Cortex of kidney (tissue), 1 donor: Measurements from ENCODE around the gene TNFRSF14.
"Not testable (repeated sequence)": the region's sequence is repeated elsewhere in the genome, so short reads cannot be mapped to it uniquely, and the experiment has no call there.

Experiments
- DNase-seq: peaks from one replicate; lab custom pipeline; 2025; lab: John Stamatoyannopoulos, UW

TNFRSF14 gene

DNA sequence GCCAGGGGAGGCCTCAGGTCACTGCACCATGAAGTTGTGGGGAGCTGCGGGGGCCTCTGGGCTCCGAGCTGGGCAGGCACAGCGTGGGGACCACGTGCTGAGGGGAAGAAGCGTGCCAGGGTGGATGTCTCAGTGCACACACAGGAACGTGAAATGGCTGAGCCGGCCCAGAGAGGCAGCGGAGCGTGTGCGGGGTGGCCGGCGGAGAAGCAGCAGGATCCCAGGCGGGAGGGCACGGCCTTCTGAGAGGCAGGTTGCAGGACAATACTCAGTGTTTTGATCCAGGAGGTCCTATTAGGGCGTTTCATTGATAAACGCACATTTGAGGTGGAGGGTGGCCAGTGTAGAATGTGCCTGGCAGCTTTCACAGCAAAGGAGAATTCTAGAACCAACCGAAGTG, 12.9 kb downstream of the TNFRSF14 start:
- DNase-seq: no peak

DNA sequence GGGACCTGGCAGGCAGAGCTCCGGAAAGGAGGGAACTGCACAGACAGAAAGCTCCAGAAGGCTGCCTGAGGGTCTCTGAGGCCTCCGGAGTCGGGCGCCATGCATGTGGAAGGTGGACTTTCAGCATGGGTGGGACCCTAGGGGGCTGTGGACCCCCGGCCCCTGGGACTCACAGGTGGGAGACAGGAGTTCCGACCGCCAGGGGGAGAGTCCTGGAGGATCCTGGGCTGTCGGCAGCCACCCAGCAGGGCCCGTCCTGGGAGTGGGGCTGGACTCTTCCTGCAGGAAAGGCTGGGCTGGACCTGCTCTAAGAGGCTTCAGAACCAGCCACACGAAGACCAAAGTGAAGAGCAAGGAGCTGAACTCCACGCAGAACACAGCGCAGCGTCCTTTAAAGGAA, 13.5 kb downstream of the TNFRSF14 start:
- DNase-seq: not testable (repeated sequence)

DNA sequence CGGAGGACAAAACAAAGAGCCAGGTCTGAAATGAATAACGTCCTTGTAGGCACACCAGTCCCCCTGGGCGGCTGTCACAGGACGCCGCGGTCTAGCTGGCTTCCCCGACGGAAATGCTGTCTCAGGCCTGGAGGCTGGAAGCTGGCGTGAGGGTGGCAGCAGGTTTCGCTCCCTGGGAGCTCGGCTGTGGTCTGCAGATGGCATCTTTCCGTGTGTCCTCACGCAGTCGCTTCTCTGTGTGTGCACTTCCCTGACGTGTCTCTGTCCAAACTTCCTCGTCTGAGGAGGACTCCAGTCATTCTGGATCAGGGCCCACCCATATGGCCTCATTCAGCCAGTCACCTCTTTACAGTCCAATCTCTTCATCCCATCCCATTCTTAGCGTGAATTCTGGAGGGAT, 14.2 kb downstream of the TNFRSF14 start:
- DNase-seq: no peak

DNA sequence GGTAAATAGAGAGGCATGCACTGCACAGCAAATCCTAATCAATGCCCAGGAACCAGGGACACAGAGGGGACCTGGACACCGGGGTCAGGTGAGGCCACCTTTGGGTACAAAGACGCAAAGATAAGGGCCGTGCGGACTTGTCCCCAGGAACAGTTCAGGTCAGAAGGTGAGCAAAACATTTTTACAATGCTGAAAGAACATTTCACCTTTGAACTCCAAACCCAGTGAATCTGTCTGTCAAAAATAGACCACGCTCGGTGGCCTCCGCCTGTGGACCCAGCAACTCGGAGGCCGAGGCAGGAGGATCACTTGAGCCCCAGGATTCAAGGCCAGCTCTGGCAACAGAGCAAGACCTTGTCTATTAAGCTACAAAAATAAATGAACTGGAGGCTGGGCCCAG, 15.2 kb downstream of the TNFRSF14 start:
- no peak for DNase-seq

DNA sequence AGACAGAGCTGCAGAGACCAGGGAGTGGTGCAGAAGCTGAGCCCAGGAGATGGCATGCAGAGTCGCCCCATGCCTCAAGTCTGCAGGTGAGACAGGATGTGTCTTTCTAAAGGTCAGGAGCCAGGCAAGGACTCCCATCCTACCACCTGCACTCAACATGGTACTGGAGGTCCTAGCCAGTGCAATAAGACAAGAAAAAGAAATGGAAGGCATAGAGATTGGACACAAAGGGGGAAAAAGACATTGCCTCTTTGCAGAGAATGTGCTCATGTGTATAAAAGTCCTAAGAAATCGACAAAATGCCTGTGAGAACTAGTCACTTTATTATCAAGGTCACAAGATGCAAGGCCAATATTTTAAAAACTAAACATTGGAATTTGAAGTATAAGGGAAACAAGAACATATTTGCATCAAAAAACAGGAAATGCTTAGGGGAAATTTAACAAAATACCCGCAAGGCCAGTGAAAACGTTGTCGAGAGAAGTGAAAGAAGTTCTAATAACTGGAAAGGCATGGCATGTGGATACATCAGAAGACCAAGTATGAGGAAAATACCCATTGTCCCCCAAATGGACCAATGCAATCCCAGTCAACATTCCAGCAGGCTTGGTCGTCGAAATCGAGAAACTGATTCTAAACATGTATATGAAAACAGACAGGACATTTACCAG, 17.2 kb downstream of the TNFRSF14 start:
- no peak for DNase-seq

DNA sequence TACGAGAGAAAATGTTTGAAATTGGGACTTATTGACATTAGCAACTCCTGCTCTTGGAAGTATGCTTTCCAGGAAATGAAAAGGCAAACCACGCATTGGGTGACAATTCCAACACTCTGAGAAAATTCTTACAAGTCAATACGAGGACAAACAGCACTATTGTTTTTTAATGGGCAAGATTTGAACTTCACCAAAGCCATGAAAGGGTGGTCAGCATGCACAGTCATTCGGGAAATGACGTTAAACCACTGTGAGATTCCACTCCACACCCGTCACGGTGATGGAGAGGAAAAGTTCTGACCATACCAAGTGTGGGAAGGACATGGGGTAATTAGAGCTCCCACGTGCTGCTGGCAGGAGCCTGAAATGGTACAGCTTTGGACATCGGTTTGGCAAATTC, 18.2 kb downstream of the TNFRSF14 start:
- no peak for DNase-seq

DNA sequence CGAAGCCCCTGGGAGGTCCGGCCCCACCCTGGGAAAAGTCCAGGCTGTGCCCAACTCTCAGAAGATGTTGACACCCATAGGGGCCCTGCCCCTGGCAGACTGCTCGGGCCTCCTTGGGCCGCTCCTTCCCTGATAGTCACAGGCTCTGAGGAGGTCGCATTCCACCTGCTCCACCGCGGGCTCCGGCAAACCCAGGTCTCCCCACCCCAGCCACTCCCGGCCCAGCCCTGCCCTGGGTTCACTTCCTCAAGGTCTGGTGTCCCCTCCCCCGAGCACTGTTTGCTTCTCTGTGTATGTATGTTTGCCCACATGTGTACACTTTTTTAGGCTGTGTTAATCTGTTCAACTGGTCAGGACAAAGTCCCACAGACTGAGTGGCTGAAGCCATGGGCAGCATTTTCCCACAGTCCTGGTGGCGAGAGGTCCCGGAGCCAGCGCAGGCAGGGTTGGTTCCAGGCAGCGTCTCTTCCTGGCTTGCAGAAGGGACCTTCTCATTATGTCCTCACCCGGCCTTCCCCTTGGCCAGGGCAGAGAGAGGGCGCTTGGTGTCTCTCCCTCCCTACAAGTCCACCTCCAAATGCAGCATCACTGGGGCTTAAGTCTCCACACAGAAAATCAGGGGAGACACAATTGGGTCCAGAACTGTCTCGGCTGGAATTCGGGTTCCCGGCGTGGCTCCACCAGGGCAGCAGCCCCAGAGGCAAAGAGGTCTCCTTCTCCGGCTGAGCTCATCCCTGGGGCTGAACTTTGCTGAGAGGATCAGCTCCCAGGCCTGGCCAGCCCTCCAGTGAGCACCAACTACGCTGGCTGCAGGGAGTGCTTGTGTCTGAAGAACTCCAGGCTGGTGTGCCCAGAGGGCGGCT, 19.9 kb downstream of the TNFRSF14 start:
- no peak for DNase-seq

DNA sequence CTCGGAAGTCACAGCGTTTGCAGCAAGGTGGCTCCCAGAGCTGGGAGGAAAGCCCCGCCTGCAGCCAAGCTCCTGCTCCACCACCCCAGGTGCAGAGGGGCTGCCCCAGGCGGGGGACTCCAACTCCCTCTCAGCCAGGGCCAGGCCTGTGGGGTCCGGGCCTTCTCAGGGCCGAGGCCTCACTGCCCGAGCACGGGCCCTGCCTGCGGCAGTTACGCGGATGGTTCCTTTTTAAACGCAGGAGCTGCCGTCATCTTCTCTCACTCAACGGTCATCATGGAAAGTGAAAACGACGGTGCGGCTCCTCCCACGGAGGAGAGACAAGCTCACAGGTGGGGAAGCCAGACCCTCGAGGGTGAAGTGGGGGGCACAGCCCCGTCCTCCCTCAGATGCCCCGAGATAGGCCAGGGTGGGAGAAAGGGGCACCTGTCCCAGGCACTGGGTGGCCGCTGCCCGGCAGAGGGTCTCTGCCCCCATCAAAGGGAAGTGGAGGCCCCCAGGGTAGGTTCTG, 21.4 kb downstream of the TNFRSF14 start:
- not testable (repeated sequence) for DNase-seq

DNA sequence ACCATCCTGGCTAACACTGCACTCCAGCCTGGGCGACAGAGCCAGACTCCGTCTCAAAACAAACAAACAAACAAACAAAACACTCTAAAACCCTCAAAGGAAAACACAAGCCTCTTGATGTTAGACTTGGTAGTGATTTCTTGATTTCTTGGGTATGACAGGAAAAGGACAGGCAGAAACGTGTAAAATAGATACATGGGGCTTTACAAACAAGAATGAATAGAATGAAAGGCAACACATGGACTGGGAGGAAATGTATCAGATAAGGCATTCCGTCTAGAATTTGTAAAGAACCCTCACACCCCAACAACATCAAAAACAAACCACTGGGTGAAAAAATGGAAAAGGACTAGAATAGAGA, 22.6 kb downstream of the TNFRSF14 start:
- DNase-seq: no peak

DNA sequence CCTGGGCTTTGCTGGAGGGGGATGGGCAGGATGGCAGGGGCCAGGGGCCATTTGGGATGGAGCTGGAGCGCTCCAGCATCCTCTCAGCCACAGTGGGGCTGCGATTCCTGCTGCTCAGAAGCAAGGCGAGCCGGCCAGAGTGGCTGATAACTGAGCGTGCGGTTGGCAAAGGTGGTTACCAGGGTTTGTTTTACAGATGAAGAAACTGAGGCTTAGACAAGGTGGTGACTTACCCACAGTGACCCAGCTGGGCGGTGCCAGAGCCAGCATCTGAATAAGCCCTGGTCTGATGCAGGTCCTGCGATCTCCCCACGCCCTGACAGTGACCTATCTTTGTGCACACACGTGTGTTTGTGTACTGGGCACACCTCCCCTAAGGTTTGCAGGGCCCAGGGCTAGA, 24.5 kb downstream of the TNFRSF14 start:
- no peak for DNase-seq

DNA sequence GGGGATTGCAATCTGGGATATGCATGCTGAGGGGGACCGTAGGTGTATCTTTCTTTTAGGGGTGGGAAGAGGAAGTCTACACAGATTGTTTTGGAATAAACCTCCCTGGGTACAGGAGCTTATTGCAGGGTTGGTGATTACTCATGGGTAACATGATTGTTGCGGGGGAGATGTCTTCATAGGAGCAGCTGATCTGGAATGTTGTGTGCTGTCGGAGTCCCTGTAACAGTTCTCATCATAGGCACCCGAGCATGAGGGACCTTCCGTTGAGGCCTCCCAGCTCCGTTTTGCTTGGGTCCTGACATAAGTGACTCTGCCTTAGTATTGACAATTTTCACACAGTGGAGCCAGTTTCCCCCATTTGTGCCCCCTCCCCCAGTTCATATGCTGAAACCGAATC, 26.2 kb downstream of the TNFRSF14 start:
- DNase-seq: no peak

DNA sequence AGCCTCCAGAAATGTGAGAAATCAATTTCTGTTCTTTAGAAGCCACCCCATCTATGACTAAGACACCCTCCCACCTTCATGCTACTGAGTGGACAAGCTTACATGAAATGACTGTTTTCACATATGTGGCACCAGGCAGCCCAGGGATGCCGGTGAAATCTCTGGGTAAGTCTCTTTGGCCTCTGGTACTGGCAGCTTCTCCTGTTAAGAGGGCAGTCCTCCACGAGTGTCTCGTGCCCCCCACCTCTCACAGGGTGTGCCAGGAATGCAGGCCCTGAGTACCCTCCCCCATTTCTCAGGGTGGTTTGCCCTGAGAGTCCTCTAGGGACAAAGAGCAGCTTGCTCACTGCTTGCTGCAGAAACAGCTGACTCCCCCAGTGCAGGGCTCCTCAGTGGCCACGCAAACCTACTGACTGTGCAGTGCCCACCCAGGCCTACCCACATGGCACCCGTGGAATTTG, 27.2 kb downstream of the TNFRSF14 start:
- DNase-seq: no peak

DNA sequence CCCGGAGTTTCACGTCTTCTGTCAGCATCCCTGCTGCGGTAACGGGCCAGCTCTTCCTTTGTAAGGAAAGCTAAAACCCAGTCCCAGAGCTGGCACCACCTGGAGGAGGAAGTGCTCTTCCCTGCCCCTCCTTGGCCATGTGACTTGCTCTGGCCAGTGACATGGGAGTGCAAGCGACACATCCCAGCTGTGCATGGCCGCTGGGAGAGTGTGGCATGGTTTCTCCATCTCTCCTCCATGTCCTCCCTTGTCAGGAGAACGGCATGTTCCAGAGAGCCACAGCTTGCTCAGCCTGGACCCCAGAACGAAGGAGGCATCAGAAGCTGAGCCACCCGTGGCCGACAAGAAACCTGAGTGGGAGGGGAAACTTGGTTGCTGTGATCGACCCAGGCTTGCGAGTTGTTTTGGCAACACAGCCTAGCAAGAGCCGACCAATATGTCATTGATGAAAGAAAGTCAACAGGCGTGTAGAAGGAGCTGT, 27.7 kb downstream of the TNFRSF14 start:
- no peak for DNase-seq

DNA sequence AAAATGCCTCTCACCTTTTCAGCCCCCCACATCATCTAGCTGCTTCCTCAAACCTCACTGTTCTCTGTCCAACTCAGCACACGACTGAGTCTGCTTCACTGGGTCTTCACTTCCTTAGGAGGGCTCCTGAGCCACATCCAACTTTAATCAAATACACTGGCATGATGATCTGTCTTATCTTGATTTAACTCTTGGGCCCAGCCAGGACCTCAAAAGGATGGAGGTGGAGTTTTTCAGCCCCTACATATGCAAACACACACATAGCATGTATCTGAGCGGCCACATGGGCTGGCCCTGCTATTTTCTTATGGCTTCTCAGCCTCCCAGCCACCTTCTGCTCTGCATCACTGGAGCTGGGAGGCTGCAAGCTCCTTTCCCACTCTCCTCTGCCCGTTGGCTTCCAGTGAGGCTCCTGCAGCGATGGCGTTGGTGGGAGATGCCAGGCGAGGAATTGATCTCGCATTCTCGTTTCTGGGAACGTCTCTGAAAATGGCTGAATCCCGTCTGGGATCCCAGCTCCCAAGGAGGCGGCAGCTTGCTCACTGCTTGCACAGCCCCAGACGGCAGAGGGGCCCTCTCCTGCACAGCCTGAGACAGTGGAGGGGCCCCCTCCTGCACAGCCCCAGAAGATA, 28.6 kb downstream of the TNFRSF14 start:
- no peak for DNase-seq

DNA sequence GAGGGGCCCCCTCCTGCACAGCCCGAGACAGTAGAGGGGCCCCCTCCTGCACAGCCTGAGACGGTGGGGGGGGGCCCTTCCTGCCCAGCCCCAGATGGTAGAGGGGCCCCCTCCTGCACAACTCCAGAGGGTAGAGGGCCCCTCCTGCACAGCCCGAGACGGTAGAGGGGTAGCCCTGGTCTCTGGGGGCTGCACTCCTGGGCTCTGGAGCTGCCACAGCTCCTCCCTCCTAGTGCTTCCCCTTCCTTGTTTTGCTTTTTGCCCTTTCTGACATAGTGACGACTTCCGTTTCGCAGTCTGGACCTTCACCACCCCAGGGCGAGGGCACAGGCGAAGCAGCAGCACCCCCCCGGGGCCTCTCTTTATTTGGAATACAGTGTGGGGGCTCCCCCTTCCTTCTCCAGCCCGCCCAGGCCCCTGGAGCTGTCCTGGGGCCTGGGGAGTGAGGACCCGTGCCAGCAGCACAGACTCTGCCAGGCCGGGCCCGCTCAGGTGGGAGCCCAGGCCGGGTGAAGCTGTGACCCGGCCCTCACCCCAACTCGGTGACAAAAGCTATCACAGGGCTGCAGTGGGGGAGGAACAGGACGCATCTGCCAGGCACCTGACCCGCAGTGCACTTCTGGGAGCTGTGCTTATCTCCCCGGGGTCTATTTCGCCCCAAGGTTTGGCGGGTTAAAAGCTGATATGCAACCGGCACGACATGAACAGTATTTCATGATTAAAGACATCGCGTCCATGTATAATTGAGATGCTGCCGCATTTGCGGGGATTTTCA, 29.3 kb downstream of the TNFRSF14 start:
- no peak for DNase-seq

DNA sequence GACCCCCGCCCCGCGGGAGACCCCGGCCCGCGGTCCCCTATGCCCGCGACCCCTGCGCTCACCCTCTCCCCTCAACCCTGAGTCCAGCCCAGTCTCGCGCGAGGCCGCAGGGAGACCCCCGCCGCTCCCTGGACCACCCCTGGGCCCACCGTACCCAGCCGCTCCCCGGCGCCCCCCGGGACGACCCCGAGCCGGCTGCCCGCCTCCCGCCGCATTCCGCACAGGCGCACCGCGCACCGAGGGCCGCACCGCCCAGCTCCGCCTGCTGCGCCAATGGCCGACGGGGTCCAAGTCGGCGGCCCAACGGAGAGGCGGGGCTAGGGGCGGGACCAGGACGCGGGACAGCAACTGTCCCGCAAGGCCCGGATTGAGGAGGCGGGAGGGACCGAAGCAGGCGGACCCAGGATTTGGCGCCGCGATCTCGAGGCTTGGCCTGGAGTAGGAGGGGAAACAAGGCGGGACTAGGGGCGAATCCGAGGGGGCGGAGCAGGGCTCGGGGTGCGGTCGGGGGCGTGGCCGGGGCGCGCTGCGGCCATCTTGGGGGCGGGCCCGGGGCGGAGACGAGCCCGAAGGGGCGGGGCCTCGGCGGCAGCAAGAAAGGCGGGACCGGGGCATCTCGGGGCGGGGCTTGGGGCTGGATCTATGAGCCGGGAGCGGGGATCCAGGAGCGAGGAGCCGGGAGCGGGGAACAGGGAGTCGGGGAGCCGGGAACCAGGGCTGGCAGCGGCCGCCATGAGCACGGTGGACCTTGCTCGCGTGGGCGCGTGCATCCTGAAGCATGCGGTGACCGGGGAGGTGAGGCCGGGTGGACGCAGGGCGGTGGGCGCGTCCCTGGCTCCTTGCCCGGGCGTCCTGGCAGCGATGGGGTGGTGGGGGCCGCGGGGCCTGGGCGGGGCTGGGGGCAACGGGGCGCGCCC, 30.2 kb downstream of the TNFRSF14 start, which contains the start of gene PRXL2B:
Gene PRXL2B, plus strand, starts transcription at position 624 of the 917 bp plus-strand sequence. Its CDS starts 109 bp downstream, at position 733.
- peak; percentile 99 for DNase-seq

DNA sequence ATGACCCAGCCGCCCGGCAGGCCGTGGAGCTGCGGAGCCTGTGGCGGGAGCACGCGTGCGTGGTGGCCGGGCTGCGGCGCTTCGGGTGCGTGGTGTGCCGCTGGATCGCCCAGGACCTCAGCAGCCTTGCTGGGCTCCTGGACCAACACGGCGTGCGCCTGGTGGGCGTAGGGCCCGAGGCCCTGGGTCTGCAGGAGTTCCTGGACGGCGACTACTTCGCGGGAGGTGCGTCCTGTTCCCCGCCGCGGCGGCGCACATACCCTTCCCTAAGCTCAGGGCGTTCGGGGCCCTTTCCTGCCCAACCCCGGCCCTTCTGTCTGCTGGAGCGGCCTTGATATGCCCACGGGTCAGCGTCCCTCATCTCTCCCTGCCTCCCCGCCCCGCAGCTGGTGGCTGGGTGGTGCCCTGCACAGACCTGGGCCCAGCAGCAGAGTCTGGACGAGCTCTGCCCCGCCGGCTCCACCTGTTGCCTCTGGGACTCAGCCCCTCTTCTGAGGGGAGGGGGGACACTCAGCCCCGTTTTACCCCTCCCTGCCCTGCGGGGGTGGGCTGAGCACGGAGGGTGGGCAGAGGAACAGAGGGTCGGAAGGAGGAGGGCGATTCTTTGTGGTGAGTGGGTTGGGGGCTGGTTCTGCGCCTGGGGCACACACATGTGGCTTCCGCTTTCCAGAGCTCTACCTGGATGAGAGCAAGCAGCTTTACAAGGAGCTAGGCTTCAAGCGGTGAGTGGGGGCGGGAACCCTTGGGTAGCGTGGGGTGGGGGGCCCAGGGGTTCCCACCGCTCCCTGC, 31.1 kb downstream of the TNFRSF14 start:
- no peak for DNase-seq

DNA sequence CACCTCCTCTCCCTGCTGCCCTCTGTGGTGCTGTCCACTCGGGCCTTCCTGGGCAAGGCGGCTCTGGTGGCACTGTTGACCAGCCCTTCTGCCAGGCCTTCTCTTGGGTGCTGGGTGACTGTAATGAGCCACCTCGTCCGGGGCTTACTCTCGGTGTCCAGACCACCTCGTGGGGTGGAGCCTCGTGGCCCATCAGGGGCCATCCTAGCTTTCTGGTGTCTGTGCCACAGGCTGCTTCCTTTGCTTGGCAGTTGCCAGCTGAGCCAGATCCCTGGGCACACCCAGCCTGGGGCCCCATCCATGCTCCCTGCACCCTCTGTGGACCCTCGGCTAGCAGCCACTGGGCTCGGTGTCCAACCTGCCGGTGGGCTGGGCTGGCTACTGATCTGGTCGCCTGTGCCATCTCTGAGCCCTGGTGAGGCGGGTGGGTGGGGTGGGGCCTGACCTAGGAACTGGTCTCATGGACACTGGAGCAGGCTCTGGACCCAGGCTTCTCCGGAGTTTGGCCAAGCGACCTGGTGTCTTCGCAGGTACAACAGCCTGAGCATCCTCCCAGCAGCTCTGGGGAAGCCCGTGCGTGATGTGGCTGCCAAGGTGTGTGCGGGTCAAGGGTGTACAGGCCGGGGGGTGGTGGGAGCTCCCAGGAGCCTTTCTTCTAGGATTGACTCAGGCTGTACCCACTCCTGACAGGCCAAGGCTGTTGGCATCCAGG, 31.8 kb downstream of the TNFRSF14 start:
- no peak for DNase-seq
